CD4-positive, CD25-positive, alpha-beta regulatory T cell (primary cell): ENCODE measurements around the gene PLXDC2. TPM values are rescaled to one million over a fixed set of nuclear protein-coding genes. Genes with fewer than 3 reads are reported as not detected.

Experiments used
- ATAC-seq, 2 donors: fragments of 150-1000 bp; cut with Tn5 transposase; one replicate each; pipeline ENCODE4 v1.10.0; 2021; ENCODE audit warnings: low read depth in 2 of 2, moderate number of reproducible peaks in 2 of 2, moderate library complexity in 1 of 2
- DNase-seq, 3 donors: peaks; one replicate each; pipeline versions ENCODE4 v3.0.0 to v3.0.0-alpha.2; 2012 to 2022; ENCODE audit warnings: mixed read lengths in 1 of 3
- H3K27ac ChIP-seq: one replicate; pipeline ENCODE4 v1.7.0; 2013; ENCODE audit warnings: mild to moderate bottlenecking, low read length; ENCODE audit not compliant: insufficient read depth, poor library complexity, severe bottlenecking
- H3K27me3 ChIP-seq: one replicate; pipeline ENCODE4 v1.7.0; 2013; ENCODE audit warnings: low read length; ENCODE audit not compliant: control insufficient read depth, insufficient read depth
- H3K36me3 ChIP-seq: one replicate; pipeline ENCODE4 v1.7.0; 2013; ENCODE audit warnings: mild to moderate bottlenecking, low read length, moderate library complexity; ENCODE audit not compliant: control insufficient read depth, insufficient read depth
- H3K4me1 ChIP-seq: 2 replicates; pipeline ENCODE4 v1.7.0; 2013; ENCODE audit warnings: mild to moderate bottlenecking, low read length; ENCODE audit not compliant: insufficient read depth, control insufficient read depth, poor library complexity, severe bottlenecking
- H3K4me3 ChIP-seq: one replicate; pipeline ENCODE4 v1.7.0; 2013; ENCODE audit warnings: low read depth, mild to moderate bottlenecking, low read length, moderate library complexity
- H3K9me3 ChIP-seq, 2 experiments: 1 replicate in 1 of 2; 2 replicates in 1 of 2; pipeline ENCODE4 v1.7.0; 2013; ENCODE audit warnings: low read length in 2 of 2, mild to moderate bottlenecking in 1 of 2, moderate library complexity in 1 of 2; ENCODE audit not compliant: control insufficient read depth in 2 of 2
- H3K27ac Mint-ChIP-seq, 3 donors: one replicate each; pipeline ENCODE4 v1.8.0; 2020 to 2022; ENCODE audit warnings: mild to moderate bottlenecking in 3 of 3, mixed read lengths in 3 of 3, moderate library complexity in 2 of 3
- H3K27me3 Mint-ChIP-seq: one replicate; pipeline ENCODE4 v1.8.0; 2022; ENCODE audit warnings: mild to moderate bottlenecking, mixed read lengths
- H3K36me3 Mint-ChIP-seq: one replicate; pipeline ENCODE4 v1.8.0; 2020; ENCODE audit warnings: mixed read lengths
- H3K4me1 Mint-ChIP-seq, 4 donors: one replicate each; pipeline ENCODE4 v1.8.0; 2020 to 2022; ENCODE audit warnings: mixed read lengths in 4 of 4, mild to moderate bottlenecking in 1 of 4
- H3K4me3 Mint-ChIP-seq, 4 donors: one replicate each; pipeline ENCODE4 v1.8.0; 2020 to 2022; ENCODE audit warnings: mild to moderate bottlenecking in 4 of 4, mixed read lengths in 4 of 4, moderate library complexity in 3 of 4
- H3K9me3 Mint-ChIP-seq, 7 donors: one replicate each; pipeline ENCODE4 v1.8.0; 2020 to 2022; ENCODE audit warnings: mixed read lengths in 7 of 7, mild to moderate bottlenecking in 3 of 7, moderate library complexity in 2 of 7
- polyA plus RNA-seq, 4 donors: library from polyadenylated mRNA; unstranded; fragments of 300-500 nt; fragmentation: Illumina TruSeq; gene quantifications; one replicate each; pipeline ENCODE4 v1.2.3, GENCODE V29; 2021
- total RNA-seq: library from RNA; stranded (reverse); gene quantifications from one replicate; pipeline ENCODE4 v1.2.3, GENCODE V29; 2022

The PLXDC2 gene
- total and polyA plus RNA-seq, 5 donors from 2014 or later, result 0.03 to 1.8 (median 0.10) TPM; not detected in 2

GRCh38 chr10:20085115-20085514 is 268.9 kb downstream of the PLXDC2 start:
- H3K4me1 Mint-ChIP-seq, result no peaks in the 10 kb centered on the region
- H3K9me3 Mint-ChIP-seq, result peaks cover 0 to 17% (median 7%) of the 10 kb centered on the region in 7 donors
- H3K27me3 Mint-ChIP-seq, result no peaks in the 10 kb centered on the region
- Histone ChIP-seq H3K27ac (no peak overlapping the region), H3K36me3 (no peaks in the 10 kb centered on the region), H3K4me1 (no peaks in the 10 kb centered on the region), H3K27me3 (no peaks in the 10 kb centered on the region), H3K9me3 (peaks cover 0 to 3% of the 10 kb centered on the region in 2 experiments), H3K4me3 (no peak overlapping the region)
- no peak overlapping the region for H3K4me3 Mint-ChIP-seq
- ATAC-seq (no peak), DNase-seq (no peak)
- no peak overlapping the region for H3K27ac Mint-ChIP-seq
- no peaks in the 10 kb centered on the region for H3K36me3 Mint-ChIP-seq

GRCh38 chr10:20087353-20087752 is 271.1 kb downstream of the PLXDC2 start:
- H3K27me3 Mint-ChIP-seq, result no peaks in the 10 kb centered on the region
- H3K9me3 Mint-ChIP-seq, result peaks cover 0 to 21% (median 8%) of the 10 kb centered on the region in 7 donors
- no peak overlapping the region for H3K4me3 Mint-ChIP-seq
- Histone ChIP-seq H3K36me3 (no peaks in the 10 kb centered on the region), H3K27ac (no peak overlapping the region), H3K9me3 (peaks cover 0 to 3% of the 10 kb centered on the region in 2 experiments), H3K4me3 (no peak overlapping the region), H3K27me3 (no peaks in the 10 kb centered on the region), H3K4me1 (no peaks in the 10 kb centered on the region)
- H3K36me3 Mint-ChIP-seq, result no peaks in the 10 kb centered on the region
- ATAC-seq, result no peak
- no peak for DNase-seq
- no peaks in the 10 kb centered on the region for H3K4me1 Mint-ChIP-seq
- no peak overlapping the region for H3K27ac Mint-ChIP-seq

DNA sequence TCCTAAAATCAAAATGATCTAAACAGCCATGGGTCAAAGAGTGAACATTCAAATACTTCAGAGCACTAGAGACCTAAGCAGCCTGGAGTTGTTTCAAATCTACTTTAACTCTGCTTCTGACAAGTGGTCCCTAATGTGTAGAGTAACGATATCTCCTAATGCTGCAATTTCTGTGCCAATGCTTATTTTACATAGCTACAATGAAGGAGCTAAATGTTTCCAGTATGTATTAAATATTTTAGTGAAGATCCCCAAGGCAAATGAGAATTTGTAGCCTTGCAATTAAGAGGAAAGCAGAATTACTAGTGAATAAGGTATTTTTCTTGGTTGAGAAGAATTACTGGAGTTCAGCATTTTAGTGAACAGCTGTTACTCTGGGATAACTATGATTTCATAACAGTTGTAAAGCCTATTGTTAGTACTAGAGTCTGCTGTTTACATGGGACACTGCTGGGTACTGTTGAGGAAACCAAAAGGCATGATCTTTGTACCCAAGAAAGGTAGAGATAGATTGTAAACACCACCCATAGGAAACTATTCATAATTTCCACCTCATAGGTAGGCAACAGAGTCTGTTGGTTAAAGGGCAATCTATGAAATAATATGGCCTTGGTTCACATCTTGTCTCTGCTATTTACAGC is 271.9 kb downstream of the PLXDC2 start:
- Mint-ChIP-seq H3K4me3 (no peak overlapping the region), H3K9me3 (peaks cover 2 to 21% (median 8%) of the 10 kb centered on the region in 7 donors), H3K27ac (no peak overlapping the region), H3K27me3 (no peaks in the 10 kb centered on the region), H3K4me1 (no peaks in the 10 kb centered on the region), H3K36me3 (no peaks in the 10 kb centered on the region)
- Histone ChIP-seq H3K36me3 (no peaks in the 10 kb centered on the region), H3K27ac (no peak overlapping the region), H3K4me3 (no peak overlapping the region), H3K9me3 (peaks cover 0 to 5% of the 10 kb centered on the region in 2 experiments), H3K4me1 (no peaks in the 10 kb centered on the region), H3K27me3 (no peaks in the 10 kb centered on the region)
- DNase-seq (no peak), ATAC-seq (no peak)

- H3K4me3 Mint-ChIP-seq, result no peak overlapping the region
- Histone ChIP-seq H3K4me3 (no peak overlapping the region), H3K9me3 (peaks cover 0 to 5% of the 10 kb centered on the region in 2 experiments), H3K36me3 (no peaks in the 10 kb centered on the region), H3K27ac (no peak overlapping the region), H3K27me3 (no peaks in the 10 kb centered on the region), H3K4me1 (no peaks in the 10 kb centered on the region)
- no peak for ATAC-seq
- peaks cover 2 to 21% (median 8%) of the 10 kb centered on the region in 7 donors for H3K9me3 Mint-ChIP-seq
- no peaks in the 10 kb centered on the region for H3K36me3 Mint-ChIP-seq
- no peaks in the 10 kb centered on the region for H3K27me3 Mint-ChIP-seq
- H3K4me1 Mint-ChIP-seq, result no peaks in the 10 kb centered on the region
- no peak for DNase-seq
- H3K27ac Mint-ChIP-seq, result no peak overlapping the region
These were observed 273.6 kb downstream of the PLXDC2 start for GRCh38 chr10:20089879-20090278.

GRCh38 chr10:20090831-20091230 is 274.6 kb downstream of the PLXDC2 start:
- Histone ChIP-seq H3K36me3 (no peaks in the 10 kb centered on the region), H3K4me3 (no peak overlapping the region), H3K4me1 (no peaks in the 10 kb centered on the region), H3K27ac (no peak overlapping the region), H3K9me3 (peaks cover 0 to 5% of the 10 kb centered on the region in 2 experiments), H3K27me3 (no peaks in the 10 kb centered on the region)
- DNase-seq (no peak), ATAC-seq (no peak)
- H3K9me3 Mint-ChIP-seq, result peaks cover 2 to 28% (median 14%) of the 10 kb centered on the region in 7 donors
- H3K27ac Mint-ChIP-seq, result no peak overlapping the region
- no peak overlapping the region for H3K4me3 Mint-ChIP-seq
- H3K36me3 Mint-ChIP-seq, result no peaks in the 10 kb centered on the region
- H3K27me3 Mint-ChIP-seq, result no peaks in the 10 kb centered on the region
- no peaks in the 10 kb centered on the region for H3K4me1 Mint-ChIP-seq

DNA sequence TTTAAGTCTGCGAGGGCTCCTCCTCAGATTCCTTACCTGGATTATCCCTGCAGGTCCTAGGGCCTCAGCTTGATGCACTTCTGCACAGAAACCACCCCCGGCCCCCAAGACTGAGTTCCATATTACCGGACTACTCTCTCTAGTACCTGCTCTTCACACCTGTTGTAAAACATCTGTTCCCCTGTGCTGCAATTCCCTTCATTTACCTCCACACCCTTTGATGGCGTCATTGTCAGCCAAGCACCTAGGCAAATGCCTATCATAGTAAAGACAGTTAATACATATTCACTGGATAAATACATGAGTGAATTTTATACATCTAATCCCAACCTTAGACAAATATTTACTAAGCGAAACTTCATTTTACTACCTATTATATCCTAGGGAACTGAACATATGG is 275.5 kb downstream of the PLXDC2 start:
- Mint-ChIP-seq H3K4me3 (no peak overlapping the region), H3K36me3 (no peaks in the 10 kb centered on the region), H3K4me1 (no peaks in the 10 kb centered on the region), H3K27ac (no peak overlapping the region), H3K27me3 (no peaks in the 10 kb centered on the region), H3K9me3 (peaks cover 2 to 34% (median 17%) of the 10 kb centered on the region in 7 donors)
- DNase-seq, result no peak
- Histone ChIP-seq H3K9me3 (peaks cover 0 to 5% of the 10 kb centered on the region in 2 experiments), H3K27me3 (no peaks in the 10 kb centered on the region), H3K4me1 (no peaks in the 10 kb centered on the region), H3K4me3 (no peak overlapping the region), H3K27ac (no peak overlapping the region), H3K36me3 (no peaks in the 10 kb centered on the region)
- ATAC-seq, result no peak

GRCh38 chr10:20093600-20093999 is 277.4 kb downstream of the PLXDC2 start:
- no peaks in the 10 kb centered on the region for H3K4me1 Mint-ChIP-seq
- no peaks in the 10 kb centered on the region for H3K36me3 ChIP-seq
- H3K27ac Mint-ChIP-seq, result no peak overlapping the region

More at GRCh38 chr10:20093600-20093999, 277.4 kb downstream of the PLXDC2 start:
- ATAC-seq, result no peak
- Histone ChIP-seq H3K27me3 (no peaks in the 10 kb centered on the region), H3K27ac (no peak overlapping the region), H3K4me1 (no peaks in the 10 kb centered on the region), H3K9me3 (peaks cover 0 to 2% of the 10 kb centered on the region in 2 experiments), H3K4me3 (no peak overlapping the region)
- Mint-ChIP-seq H3K27me3 (no peaks in the 10 kb centered on the region), H3K9me3 (peaks cover 2 to 34% (median 18%) of the 10 kb centered on the region in 7 donors), H3K4me3 (no peak overlapping the region), H3K36me3 (no peaks in the 10 kb centered on the region)
- DNase-seq, result no peak
